Activated T-helper 1 cell treated with Interleukin-2 at 50 U/mL for 16 hours (primary cell): ENCODE results near the gene LRRC14B.
"Not testable (repeated sequence)": the region's sequence is repeated elsewhere in the genome, so short reads cannot be mapped to it uniquely, and the experiment has no call there.

Experiments used
- DNase-seq: peaks from one replicate; pipeline ENCODE4 v3.0.0-alpha.2; 2020; ENCODE audit warnings: low read depth

Gene LRRC14B

DNA sequence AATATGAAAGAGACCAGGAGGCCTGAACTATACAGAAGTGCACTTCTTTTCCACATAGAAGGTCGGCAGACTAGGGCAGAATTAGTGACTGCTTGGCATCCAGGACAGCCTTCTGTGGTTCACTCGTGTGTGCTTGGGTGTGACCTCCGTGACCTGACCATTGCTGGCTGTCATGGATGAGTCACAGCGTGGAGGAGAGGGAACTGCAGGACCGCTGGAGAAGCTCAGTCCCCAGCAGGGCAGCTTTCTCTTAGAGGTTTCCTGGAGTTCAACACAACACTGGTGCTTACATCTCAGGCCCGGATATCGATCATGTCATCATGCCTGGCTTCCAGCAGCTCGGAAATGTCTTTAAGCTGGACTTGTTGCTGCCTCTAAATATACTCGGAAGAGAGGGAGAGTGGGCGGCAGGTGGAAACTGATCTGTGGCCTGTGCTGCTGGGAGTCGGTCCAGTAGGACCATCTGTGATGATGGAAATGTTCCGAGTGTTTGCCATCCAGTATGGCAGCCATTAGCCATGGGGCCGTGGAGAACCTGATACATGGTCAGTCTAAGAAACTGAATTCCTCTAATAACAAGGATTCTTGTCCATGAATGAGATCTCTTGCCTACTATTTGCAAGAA lies 49.9 kb downstream of the LRRC14B start:
- not testable (repeated sequence) for DNase-seq

DNA sequence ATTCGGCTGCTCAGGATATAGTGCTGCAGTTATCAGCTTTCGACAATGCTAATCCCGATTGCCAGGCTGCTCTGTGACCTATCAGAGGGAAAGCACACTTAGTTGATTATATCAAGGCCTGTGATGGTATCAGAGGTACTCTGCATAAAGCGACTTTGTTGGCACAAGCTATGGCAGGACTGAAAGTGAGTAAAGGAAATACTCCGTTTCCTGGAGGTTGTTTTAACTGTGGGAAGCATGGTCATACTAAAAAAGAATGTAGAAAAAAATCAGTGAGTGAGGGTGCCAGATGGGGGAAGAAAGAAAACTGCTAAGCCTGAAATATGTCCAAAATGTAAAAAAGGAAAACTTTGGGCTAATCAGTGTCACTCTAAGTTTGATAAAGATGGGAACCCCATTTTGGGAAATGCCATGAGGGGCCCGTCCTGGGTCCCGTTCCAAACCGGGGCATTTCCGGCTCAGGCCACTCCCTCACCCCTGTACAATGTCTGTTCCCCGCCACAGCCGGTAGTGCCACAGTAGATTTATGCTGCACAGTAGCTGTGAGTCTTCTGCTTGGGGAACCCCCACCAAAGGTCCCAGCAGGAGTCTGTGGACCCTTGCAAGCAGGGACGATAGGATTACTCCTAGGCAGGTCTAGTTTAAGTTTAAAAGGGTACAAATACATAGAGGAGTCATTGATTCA lies 52.5 kb downstream of the LRRC14B start:
- not testable (repeated sequence) for DNase-seq

DNA sequence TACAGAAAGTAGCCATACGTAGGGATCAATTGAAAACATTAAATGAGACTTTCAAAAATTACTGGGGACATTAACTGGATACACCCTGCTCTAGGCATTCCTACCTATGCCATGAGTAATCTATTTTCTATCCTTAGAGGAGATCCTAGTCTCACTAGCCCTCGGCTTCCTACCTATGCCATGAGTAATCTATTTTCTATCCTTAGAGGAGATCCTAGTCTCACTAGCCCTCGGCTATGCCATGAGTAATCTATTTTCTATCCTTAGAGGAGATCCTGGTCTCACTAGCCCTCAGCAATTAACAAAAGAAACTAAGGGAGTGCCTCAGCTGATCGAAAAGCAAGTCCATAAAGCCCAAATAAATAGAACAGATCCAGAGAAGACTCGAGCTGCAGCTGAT lies 54.4 kb downstream of the LRRC14B start:
- DNase-seq = not testable (repeated sequence)
